ENCODE results near the gene MRPL34.
A peak's percentile ranks its signal among the peaks of the same experiment; 100 is the strongest.
"Not testable (repeated sequence)": the region's sequence is repeated elsewhere in the genome, so short reads cannot be mapped to it uniquely, and the experiment has no call there.

Gene MRPL34

GRCh38 chr19:17305517-17306284 lies at the start of gene MRPL34:
Gene MRPL34 (plus strand): TSS chr19:17305872. CDS start chr19:17305893, 21 bp downstream.
- peak; percentile 95 for DNase-seq (ENCODE audit: low read depth)

GRCh38 chr19:17256130-17256529 lies 49.5 kb upstream of the MRPL34 start:
- DNase-seq (ENCODE audit: low read depth) = no peak

DNA sequence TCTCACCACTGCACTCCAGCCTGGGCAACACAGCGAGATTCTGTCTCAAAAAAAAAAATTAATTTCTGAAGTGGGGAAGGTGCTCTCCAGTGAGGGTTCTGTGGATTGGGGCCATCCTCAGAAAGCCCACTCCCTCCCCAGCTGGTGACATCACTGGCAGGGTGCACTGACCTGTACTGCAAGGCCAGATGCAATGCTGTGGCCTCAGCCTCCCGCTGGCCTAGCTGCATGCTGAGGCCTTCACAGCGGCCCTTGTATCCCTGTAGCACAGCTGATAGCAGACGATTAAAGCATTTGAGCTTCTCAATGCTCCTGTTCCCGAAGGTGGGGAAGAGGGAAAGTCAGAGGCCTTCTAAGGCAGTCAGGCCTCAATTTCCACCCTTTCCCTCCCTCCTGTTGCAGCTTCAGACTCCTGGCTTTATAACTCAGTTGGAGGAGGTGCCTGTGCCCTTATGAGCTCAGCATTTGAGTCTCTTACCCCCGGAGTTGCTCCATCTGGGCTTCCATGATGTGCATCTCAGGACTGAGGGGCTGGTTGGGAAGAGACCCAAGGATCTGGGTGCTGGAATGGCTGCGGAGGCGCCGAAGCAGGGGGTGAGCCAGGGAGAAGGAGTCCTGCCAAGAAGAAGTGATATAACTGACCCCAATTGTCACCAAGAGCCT lies 46.4 kb upstream of the MRPL34 start:
- no peak for DNase-seq (ENCODE audit: low read depth)

DNA sequence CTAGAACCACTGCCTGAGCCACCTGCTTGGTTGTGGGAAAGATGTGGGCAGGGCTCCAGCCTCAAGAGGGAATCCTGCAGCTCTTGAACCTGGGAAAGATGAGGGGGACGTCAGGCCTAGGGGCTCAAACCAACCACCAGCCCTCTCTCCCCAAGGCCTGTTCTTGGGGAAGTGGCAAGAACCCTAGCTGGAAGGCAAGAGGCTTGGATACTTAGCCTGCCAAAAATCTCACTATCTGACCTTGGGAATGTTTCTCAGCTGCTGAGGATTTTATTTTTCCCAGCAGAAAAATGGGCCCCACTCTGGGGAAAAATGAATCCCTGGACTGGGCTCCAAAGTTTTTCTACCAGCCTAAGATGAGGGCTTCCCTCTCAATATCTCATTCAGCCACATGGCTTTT lies 45.7 kb upstream of the MRPL34 start:
- no peak for DNase-seq (ENCODE audit: low read depth)

GRCh38 chr19:17260842-17261325 lies 44.8 kb upstream of the MRPL34 start:
- no peak for DNase-seq (ENCODE audit: low read depth)

DNA sequence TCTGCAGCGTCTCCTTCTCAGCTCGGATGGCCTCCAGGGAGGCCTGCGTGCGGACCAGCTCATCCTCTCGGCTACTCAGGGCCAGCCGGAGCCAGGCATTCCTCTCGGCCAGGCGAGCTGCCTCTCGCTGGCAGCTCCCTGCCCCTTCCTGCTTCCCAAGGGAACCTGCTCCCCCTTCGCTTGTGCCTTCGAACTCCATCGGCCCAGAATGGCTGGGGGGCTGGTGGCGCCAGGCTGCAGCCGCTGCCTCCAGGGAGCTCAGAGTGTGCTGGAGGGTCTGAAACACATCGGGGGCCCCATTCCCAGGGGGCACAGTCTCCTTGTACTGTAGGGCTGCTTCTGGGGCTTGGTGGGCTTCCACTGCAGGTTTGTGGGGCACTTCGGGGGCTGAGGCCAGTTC lies 43.1 kb upstream of the MRPL34 start:
- DNase-seq (ENCODE audit: low read depth) = no peak

- no peak for DNase-seq (ENCODE audit: low read depth)
Measured at GRCh38 chr19:17263712-17264640, 41.7 kb upstream of the MRPL34 start.

GRCh38 chr19:17264641-17264979 lies 41.1 kb upstream of the MRPL34 start, which contains the start of gene USHBP1:
Gene USHBP1 (minus strand): TSS chr19:17264745. CDS start chr19:17264299, 446 bp downstream.
- DNase-seq (ENCODE audit: low read depth) = no peak

DNA sequence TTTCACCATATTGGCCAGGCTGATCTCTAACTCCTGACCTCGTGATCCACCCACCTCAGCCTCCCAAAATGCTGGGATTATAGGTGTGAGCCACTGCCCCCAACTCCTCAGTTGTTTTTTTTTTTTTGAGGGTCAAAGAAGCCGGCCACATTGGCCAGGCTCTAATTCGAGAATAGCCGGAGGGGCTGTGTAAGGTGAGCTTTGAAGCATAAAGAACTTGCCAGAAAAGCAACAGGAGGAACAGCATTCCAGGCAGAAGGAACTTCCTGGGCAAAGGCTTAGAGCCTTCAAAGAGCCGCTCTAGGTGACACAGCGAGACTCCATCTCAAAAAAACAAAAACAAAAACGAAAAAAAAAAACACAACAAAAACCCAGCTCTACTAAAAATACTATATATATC lies 39.6 kb upstream of the MRPL34 start:
- DNase-seq (ENCODE audit: low read depth) = no peak

DNA sequence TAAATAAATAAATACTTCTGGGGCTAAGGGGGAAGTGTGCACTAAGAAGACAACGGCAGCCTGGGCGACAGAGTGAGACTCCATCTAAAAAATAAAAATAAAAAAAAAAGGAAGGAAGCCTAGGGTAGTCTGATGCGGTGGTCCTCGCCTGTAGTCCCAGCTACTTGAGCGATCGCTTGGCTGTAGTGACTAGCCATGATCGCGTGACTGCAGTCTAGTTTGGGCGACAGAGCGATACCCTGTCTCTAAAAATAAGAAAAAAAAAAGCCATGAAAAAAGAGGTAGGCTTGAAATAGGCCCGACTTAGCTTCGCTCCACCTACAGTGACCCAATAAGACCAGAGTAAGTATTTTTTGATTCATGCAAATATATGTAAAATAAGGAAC lies 39.1 kb upstream of the MRPL34 start:
- DNase-seq (ENCODE audit: low read depth) = no peak

GRCh38 chr19:17266975-17267788 lies 38.5 kb upstream of the MRPL34 start, which contains the start of gene BABAM1:
Gene BABAM1 (plus strand): TSS chr19:17267443. CDS start chr19:17268807, 1,364 bp downstream.
- DNase-seq (ENCODE audit: low read depth) = peak; percentile 93

GRCh38 chr19:17268754-17269153 lies 36.9 kb upstream of the MRPL34 start:
- no peak for DNase-seq (ENCODE audit: low read depth)

DNA sequence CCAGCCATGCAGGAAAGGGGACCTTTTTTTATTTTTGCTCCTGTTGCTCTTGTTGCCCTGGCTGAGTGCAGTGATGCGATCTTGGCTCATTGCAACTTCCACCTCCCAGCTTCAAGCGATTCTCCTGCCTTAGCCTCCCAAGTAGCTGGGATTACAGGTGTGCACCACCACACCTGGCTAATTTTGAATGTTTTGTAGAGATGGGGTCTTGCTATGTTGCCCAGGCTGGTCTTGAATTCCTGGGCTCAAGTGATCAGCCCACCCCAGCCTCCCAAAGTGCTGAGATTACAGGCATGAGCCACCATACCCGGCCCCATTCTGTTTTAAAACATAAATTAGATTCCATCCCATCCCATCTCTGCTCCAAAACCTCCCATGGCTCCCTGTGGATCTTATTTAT lies 30.8 kb upstream of the MRPL34 start:
- not testable (repeated sequence) for DNase-seq (ENCODE audit: low read depth)

DNA sequence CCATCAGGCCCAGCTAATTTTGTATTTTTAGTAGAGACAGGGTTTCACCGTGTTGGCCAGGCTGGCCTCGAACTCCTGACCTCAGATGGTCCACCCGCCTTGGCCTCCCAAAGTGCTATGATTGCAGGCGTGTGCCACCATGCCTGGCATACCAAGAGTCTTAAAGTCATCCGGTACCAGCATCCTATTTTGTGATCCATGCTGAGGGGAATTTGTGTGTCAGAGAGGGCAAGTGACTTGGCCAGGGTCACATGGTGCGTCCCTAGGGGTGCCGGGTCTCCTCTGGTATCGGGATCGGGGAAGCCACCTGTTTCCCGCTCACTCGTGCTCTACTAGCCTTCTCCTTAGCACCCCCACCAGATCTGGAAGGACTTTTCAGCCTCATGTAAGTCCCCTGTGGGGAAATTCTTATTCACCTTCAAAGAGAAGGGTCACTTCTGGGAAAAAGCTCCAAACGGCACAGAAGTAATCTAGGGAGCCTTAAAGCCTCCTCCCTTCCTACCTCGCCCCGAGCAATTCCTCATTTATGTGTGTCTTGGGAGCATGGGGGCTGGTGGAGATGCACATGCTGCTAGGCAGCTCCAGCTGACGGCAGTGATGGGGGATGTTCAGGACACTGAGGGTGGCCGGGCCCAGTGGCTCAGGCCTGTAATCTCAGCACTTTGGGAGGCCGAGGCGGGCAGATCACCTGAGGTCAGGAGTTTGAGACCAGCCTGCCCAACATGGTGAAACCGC lies 30.1 kb upstream of the MRPL34 start:
- no peak for DNase-seq (ENCODE audit: low read depth)

DNA sequence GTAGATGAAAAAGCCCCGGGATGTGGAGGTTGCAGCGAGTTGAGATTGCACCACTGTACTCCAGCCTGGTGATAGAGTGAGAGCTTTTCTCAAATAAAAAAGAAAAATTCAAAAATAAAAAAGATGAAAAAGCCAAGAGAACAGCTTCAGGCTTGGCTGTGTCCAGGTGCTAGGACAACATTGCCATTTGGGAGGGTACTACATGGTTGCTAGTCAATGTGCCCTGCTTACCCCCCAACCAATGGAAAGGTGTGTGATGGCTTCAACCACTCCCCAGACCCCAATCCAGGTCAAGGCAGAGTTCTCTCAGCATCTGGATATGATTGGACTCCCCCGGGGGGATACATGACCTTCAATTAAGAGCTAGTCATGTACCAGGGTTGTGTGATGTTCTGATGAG lies 26.2 kb upstream of the MRPL34 start:
- DNase-seq (ENCODE audit: low read depth) = no peak

DNA sequence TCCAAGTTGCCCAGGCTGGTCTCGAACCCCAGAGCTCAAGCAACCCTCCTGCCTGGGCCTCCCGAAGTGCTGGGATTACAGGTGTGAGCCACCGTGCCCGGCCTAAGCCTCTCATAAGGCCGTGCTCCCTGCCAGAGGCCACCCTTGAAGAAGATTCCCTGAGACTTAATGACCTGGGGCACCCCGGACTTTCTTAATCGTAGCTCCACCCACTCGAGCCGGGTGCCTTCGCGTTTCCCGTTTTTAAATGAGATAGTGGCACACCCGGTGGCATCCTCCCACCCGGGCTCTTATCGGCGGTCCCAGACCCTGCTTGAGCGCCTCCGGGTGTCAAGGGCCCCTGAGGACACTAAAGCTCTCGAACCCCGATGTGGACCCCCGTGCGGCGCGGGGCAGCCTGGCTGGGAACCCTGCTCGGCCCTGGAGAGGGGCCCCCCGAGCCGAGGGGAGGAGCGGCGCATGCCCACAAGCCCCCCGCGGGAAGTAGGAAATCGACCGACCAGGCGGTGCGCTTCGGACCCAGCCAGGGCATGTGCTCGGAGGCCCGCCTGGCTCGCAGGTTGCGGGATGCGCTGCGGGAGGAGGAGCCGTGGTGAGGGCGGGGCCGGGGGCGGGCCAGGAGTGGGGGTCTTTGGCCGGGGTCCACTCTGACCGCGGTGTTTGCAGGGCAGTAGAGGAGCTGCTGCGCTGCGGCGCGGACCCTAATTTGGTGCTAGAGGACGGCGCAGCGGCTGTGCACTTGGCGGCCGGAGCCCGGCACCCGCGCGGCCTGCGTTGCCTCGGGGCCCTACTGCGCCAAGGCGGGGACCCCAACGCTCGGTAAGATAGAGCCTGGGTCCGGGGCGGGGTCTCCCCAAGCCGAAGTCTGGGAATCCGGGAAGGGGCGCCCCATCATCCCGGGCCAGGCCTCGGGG lies 24.0 kb upstream of the MRPL34 start, which contains the start of gene ANKLE1:
Gene ANKLE1, plus strand, starts transcription at position 511 of the 914 bp plus-strand sequence. Its CDS starts 20 bp downstream, at position 531.
- no peak for DNase-seq (ENCODE audit: low read depth)

GRCh38 chr19:17282488-17283125 lies 23.1 kb upstream of the MRPL34 start:
- DNase-seq (ENCODE audit: low read depth) = no peak

- DNase-seq (ENCODE audit: low read depth) = no peak
Measured at GRCh38 chr19:17283504-17283996, 22.1 kb upstream of the MRPL34 start.
